PFSK-1 (cell line): ENCODE data around the gene MRPL21.

Experiments
- FOXP2 ChIP-seq: optimal IDR thresholded peaks from 2 replicates; pipeline ENCODE3; 2011; ENCODE audit warnings: borderline replicate concordance, control low read depth, inconsistent platforms; ENCODE audit not compliant: insufficient read depth; ENCODE audit errors: extremely low read length, extremely low read depth
- POLR2AphosphoS5 ChIP-seq: IDR thresholded peaks from 2 replicates; pipeline ENCODE4 v1.6.1; 2012; ENCODE audit warnings: low read depth, mild to moderate bottlenecking, control low read depth, low read length, moderate library complexity
- SIN3A ChIP-seq: IDR thresholded peaks from 2 replicates; pipeline ENCODE4 v1.6.1; 2012; ENCODE audit warnings: mild to moderate bottlenecking, low read length, moderate library complexity, borderline replicate concordance; ENCODE audit not compliant: insufficient read depth
- TAF1 ChIP-seq: IDR thresholded peaks from 2 replicates; pipeline ENCODE4 v1.6.1; 2012; ENCODE audit warnings: low read length, control low read depth, borderline replicate concordance; ENCODE audit not compliant: insufficient read depth
- TF ChIP-seq, protein P1 (sequence below), 2 experiments: IDR thresholded peaks; 2 replicates each; pipeline versions ENCODE4 v1.6.1 to v1.8.0; 2011 to 2012; ENCODE audit warnings: low read depth in 2 of 2, low read length in 2 of 2, control low read depth in 1 of 2, inconsistent platforms in 1 of 2, mild to moderate bottlenecking in 1 of 2, moderate library complexity in 1 of 2; ENCODE audit not compliant: insufficient read depth in 1 of 2

Gene MRPL21

DNA sequence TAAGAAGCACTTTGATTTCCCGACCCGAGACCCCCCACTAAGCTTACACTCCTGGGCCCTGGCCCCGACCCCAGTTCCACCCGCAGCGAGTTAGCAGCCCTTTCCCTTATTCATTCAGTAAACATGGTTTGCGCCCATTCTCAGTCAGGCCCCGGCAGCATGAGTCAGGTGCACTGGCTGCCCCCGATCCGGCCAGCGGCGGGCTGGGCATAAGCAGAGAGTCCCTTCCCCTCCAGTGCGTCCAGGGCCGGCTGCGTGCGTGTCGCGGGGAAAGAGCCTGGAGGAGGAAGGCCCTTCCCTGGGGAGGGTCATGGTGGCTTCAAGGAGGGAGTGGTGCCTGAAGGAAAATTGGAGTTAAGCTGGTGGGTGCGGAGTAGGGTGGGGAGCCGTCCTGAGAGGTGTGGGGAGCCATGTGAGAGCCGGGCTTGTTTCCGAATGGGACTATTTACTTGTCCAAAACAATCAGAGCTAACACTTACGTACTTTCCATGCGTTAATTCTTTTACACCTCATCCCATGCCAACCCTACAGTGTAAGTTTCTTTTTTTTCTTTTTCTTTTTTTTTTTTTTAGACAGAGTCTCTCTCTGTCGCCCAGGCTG, 716 bp upstream of the MRPL21 start:
- TF ChIP-seq, protein P1, sequence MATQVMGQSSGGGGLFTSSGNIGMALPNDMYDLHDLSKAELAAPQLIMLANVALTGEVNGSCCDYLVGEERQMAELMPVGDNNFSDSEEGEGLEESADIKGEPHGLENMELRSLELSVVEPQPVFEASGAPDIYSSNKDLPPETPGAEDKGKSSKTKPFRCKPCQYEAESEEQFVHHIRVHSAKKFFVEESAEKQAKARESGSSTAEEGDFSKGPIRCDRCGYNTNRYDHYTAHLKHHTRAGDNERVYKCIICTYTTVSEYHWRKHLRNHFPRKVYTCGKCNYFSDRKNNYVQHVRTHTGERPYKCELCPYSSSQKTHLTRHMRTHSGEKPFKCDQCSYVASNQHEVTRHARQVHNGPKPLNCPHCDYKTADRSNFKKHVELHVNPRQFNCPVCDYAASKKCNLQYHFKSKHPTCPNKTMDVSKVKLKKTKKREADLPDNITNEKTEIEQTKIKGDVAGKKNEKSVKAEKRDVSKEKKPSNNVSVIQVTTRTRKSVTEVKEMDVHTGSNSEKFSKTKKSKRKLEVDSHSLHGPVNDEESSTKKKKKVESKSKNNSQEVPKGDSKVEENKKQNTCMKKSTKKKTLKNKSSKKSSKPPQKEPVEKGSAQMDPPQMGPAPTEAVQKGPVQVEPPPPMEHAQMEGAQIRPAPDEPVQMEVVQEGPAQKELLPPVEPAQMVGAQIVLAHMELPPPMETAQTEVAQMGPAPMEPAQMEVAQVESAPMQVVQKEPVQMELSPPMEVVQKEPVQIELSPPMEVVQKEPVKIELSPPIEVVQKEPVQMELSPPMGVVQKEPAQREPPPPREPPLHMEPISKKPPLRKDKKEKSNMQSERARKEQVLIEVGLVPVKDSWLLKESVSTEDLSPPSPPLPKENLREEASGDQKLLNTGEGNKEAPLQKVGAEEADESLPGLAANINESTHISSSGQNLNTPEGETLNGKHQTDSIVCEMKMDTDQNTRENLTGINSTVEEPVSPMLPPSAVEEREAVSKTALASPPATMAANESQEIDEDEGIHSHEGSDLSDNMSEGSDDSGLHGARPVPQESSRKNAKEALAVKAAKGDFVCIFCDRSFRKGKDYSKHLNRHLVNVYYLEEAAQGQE (IDR thresholded peaks at IDR 0.05; ENCODE audit: insufficient read depth in 1 of 2, low read depth in 2 of 2, low read length in 2 of 2) = no peak
- TF ChIP-seq SIN3A = no peak
- no peak for TF ChIP-seq POLR2AphosphoS5
- no peak for TF ChIP-seq FOXP2
- TF ChIP-seq TAF1 = no peak

DNA sequence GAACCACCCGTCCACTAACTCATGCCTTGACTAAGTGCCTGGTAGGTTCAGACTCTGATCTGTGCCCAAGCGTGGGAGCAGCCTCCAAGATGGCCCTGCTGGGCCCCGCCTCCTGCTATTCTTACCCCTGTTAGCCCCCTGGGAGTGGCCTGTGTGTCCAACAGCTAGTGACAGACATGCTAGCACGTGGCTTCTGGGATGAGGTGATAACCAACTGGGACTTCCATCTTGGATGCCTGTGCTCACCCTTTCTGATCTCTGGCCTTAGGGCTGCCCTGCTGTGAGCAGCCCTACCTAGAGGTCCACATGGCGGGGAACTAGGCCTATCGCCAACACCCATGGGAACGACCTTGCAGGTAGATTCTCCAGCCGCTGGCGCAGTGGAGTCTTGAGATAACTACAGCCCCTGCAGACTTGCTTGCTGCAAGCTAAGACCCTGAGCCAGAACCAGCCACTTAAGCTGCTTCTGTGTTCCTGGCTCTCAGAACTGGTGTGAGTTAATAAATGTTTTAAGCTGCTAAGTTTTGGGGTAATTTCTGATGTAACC, 2.7 kb downstream of the MRPL21 start:
- TF ChIP-seq, protein P1 (IDR thresholded peaks at IDR 0.05; ENCODE audit: insufficient read depth in 1 of 2, low read depth in 2 of 2, low read length in 2 of 2) = no peak
- TF ChIP-seq SIN3A = no peak
- TF ChIP-seq FOXP2 = no peak
- TF ChIP-seq TAF1 = no peak
- TF ChIP-seq POLR2AphosphoS5 = no peak

DNA sequence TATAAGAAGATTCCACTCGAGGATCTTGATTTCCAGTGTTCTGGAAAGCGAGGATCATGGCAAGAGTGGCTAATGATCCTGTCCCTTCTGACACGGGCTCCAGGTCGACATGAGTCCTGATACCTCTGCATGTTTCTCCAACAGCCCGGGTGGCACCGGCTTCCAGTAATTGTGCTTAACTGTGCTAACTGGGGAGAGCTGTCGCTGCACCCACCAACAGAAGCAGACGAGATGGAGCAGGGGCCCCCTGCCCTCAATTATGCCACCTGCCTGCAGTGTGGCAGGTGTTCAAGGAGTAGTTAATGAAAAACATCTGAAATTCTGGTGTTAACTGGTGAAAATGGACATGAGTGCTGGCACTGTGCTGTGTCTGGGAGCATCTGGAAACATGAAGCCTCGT, 6.2 kb downstream of the MRPL21 start:
- no peak for TF ChIP-seq TAF1
- TF ChIP-seq, protein P1 (IDR thresholded peaks at IDR 0.05; ENCODE audit: insufficient read depth in 1 of 2, low read depth in 2 of 2, low read length in 2 of 2) = no peak
- TF ChIP-seq POLR2AphosphoS5 = no peak

DNA sequence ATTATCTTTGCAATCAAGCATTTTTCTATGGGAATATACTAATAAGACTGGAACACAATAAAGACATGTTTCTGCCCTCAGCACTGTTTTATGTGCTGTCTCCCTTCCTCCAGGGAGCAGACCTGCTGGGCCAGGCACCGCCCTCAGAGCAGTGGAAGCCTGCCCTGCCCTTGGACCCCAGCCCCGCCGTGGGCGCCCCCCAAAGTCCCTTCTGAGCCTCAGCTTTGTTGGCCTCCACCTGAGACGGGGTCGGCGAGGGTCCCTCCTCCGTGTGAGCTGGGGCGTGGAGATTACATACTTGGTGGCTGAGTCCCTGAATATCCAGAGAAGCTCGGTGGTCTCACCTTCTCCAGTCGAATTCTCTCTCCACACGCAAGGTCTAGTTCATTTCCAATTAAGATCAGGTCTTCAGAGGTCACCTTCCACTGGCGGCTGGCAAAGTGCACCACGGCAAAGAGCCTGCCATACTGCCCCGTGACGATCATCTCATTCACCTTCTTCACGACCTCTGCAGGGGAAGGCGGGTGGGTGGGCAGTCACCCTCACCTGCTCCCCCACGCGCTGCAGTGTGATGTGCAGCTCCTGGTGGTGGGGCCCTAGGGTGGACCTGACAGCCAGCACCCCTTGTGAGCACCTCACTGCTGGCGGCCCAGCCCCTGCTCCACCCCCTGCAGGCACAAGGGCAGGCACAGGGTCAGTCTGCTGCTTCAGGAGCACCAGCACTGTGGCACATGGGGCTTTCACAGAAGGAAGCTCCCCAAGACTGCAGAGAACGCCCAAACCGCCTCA, 7.3 kb downstream of the MRPL21 start:
- TF ChIP-seq POLR2AphosphoS5 (no peak), TAF1 (no peak), FOXP2 (no peak), SIN3A (no peak)
- TF ChIP-seq, protein P1 (IDR thresholded peaks at IDR 0.05; ENCODE audit: insufficient read depth in 1 of 2, low read depth in 2 of 2, low read length in 2 of 2) = no peak
